H1 (cell line): ENCODE measurements around the gene FGF14. TPM values are rescaled to one million over a fixed set of nuclear protein-coding genes. Genes with fewer than 3 reads are reported as not detected.

Experiments
- CTCF ChIA-PET: fragments of 300-600 bp; sonication (Branson Sonifier 250); formaldehyde crosslinking; loops from one replicate; lab custom pipeline; 2021; ENCODE audit not compliant: partially characterized antibody; lab: Charles Lee
- POLR2A ChIA-PET: fragments of 300-600 bp; sonication (Branson Sonifier 250); formaldehyde crosslinking; loops from one replicate; lab custom pipeline; 2021; ENCODE audit warnings: inconsistent platforms; ENCODE audit not compliant: partially characterized antibody; lab: Charles Lee
- DNase-seq, 2 experiments: peaks; one replicate each; pipeline versions ENCODE4 v3.0.0 to v3.0.0-alpha.2; 2010 to 2022; ENCODE audit warnings: low spot score in 2 of 2, low read depth in 1 of 2, mixed read lengths in 1 of 2
- FAIRE-seq: peaks from 2 replicates; lab custom pipeline; 2011; peaks lifted over from hg19 to GRCh38; lab: Jason Lieb, UNC
- H2AFZ ChIP-seq: 2 replicates; pipeline ENCODE4 v1.8.1; 2012; ENCODE audit warnings: low read length, inconsistent platforms
- H2AK5ac ChIP-seq: 2 replicates; pipeline ENCODE4 v1.6.1; 2013; ENCODE audit warnings: low read depth, low read length
- H2BK120ac ChIP-seq: replicated peaks from 2 replicates; pipeline ENCODE3; 2013; ENCODE audit warnings: low read depth, low read length, inconsistent platforms
- H2BK12ac ChIP-seq: 2 replicates; pipeline ENCODE4 v1.6.1; 2013; ENCODE audit warnings: low read depth, low read length
- H2BK15ac ChIP-seq: 2 replicates; pipeline ENCODE4 v1.6.1; 2013; ENCODE audit warnings: low read length
- H2BK20ac ChIP-seq: 2 replicates; pipeline ENCODE4 v1.6.1; 2013; ENCODE audit warnings: low read length
- H2BK5ac ChIP-seq: 2 replicates; pipeline ENCODE4 v1.6.1; 2013; ENCODE audit warnings: low read depth, low read length
- H3K14ac ChIP-seq: 2 replicates; pipeline ENCODE4 v1.6.1; 2013; ENCODE audit warnings: inconsistent platforms; ENCODE audit not compliant: insufficient read length
- H3K18ac ChIP-seq: 2 replicates; pipeline ENCODE4 v1.6.1; 2013; ENCODE audit warnings: low read length; ENCODE audit errors: extremely low read depth
- H3K23ac ChIP-seq: 2 replicates; pipeline ENCODE4 v1.6.1; 2013; ENCODE audit warnings: inconsistent platforms; ENCODE audit not compliant: insufficient read length
- H3K23me2 ChIP-seq: 2 replicates; pipeline ENCODE4 v1.6.1; 2013; ENCODE audit warnings: low read depth, low read length
- H3K27ac ChIP-seq: 2 replicates; pipeline ENCODE4 v1.6.1; 2011; ENCODE audit warnings: low read depth, low read length, inconsistent platforms
- H3K27me3 ChIP-seq, 4 experiments: replicated peaks in 1 of 4; 1 replicate in 1 of 4; 2 replicates in 3 of 4; pipeline versions ENCODE4 v1.6.1 to v1.8.1; 2011 to 2013; ENCODE audit warnings: low read length in 3 of 4, mild to moderate bottlenecking in 3 of 4, inconsistent platforms in 2 of 4, mixed read lengths in 2 of 4, moderate library complexity in 1 of 4; ENCODE audit not compliant: control insufficient read depth in 3 of 4, insufficient read depth in 3 of 4; ENCODE audit errors: extremely low read depth in 1 of 4
- H3K36me3 ChIP-seq, 4 experiments: 2 replicates each; pipeline versions ENCODE4 v1.6.1 to v1.8.1; 2011 to 2013; ENCODE audit warnings: mild to moderate bottlenecking in 4 of 4, low read length in 3 of 4, moderate library complexity in 2 of 4, control low read depth in 1 of 4, inconsistent platforms in 1 of 4; ENCODE audit not compliant: insufficient read depth in 4 of 4, control insufficient read depth in 2 of 4
- H3K4ac ChIP-seq: replicated peaks from 2 replicates; pipeline ENCODE3; 2013; ENCODE audit warnings: low read length, low read depth, mixed read lengths, inconsistent platforms; ENCODE audit not compliant: insufficient read length
- H3K4me1 ChIP-seq, 4 experiments: replicated peaks in 1 of 4; 1 replicate in 1 of 4; 2 replicates in 3 of 4; pipeline versions ENCODE4 v1.6.1 to v1.8.1; 2011 to 2013; ENCODE audit warnings: low read length in 3 of 4, inconsistent platforms in 2 of 4, mixed read lengths in 1 of 4; ENCODE audit not compliant: insufficient read depth in 4 of 4, control insufficient read depth in 3 of 4
- H3K4me2 ChIP-seq, 2 experiments: 2 replicates each; pipeline versions ENCODE4 v1.6.1 to v1.8.1; 2011 to 2013; ENCODE audit warnings: low read depth in 2 of 2, low read length in 2 of 2, control low read depth in 1 of 2, inconsistent platforms in 1 of 2, mild to moderate bottlenecking in 1 of 2; ENCODE audit not compliant: insufficient read depth in 1 of 2
- H3K4me3 ChIP-seq, 4 experiments: fragments of 200-600, 300-600 bp in 1 of 4; sonication (generic), shearing (Covaris generic), sonication (Bioruptor Twin) in 1 of 4; 2 replicates each; pipeline versions ENCODE4 v1.5.1 to v1.8.1; 2011 to 2016; ENCODE audit warnings: low read length in 4 of 4, low read depth in 3 of 4, control low read depth in 2 of 4, inconsistent platforms in 2 of 4, mild to moderate bottlenecking in 2 of 4, mixed read lengths in 1 of 4, moderate library complexity in 1 of 4; ENCODE audit not compliant: insufficient read depth in 2 of 4; ENCODE audit errors: extremely low read depth in 1 of 4
- H3K56ac ChIP-seq: replicated peaks from 2 replicates; pipeline ENCODE3; 2013; ENCODE audit warnings: low read depth, mild to moderate bottlenecking, mixed read lengths, low read length, inconsistent platforms; ENCODE audit not compliant: insufficient read length
- H3K79me1 ChIP-seq: 2 replicates; pipeline ENCODE4 v1.6.1; 2013; ENCODE audit warnings: low read depth, low read length, control low read depth
- H3K79me2 ChIP-seq, 2 experiments: 2 replicates each; pipeline versions ENCODE4 v1.6.1 to v1.8.1; 2012 to 2013; ENCODE audit warnings: low read length in 2 of 2, mild to moderate bottlenecking in 2 of 2, inconsistent platforms in 1 of 2; ENCODE audit not compliant: insufficient read depth in 2 of 2, control insufficient read depth in 1 of 2
- H3K9ac ChIP-seq, 4 experiments: replicated peaks in 1 of 4; 1 replicate in 1 of 4; 2 replicates in 3 of 4; pipeline versions ENCODE4 v1.6.1 to v1.8.1; 2011 to 2013; ENCODE audit warnings: low read depth in 3 of 4, low read length in 3 of 4, control low read depth in 2 of 4, mild to moderate bottlenecking in 2 of 4, moderate library complexity in 2 of 4, inconsistent platforms in 1 of 4; ENCODE audit errors: extremely low read depth in 1 of 4
- H3K9me3 ChIP-seq, 2 experiments: 2 replicates each; pipeline versions ENCODE4 v1.6.1 to v1.8.1; 2012 to 2013; ENCODE audit warnings: mild to moderate bottlenecking in 2 of 2, moderate library complexity in 2 of 2, control low read depth in 1 of 2, inconsistent platforms in 1 of 2, low read depth in 1 of 2, low read length in 1 of 2, mixed read lengths in 1 of 2; ENCODE audit not compliant: insufficient read depth in 2 of 2
- H4K20me1 ChIP-seq, 2 experiments: replicated peaks in 1 of 2; 2 replicates each; pipeline versions ENCODE3 to v1.8.1; 2011 to 2013; ENCODE audit warnings: inconsistent platforms in 2 of 2, low read length in 2 of 2, mild to moderate bottlenecking in 1 of 2; ENCODE audit not compliant: insufficient read depth in 2 of 2, control insufficient read depth in 1 of 2
- H4K5ac ChIP-seq: 2 replicates; pipeline ENCODE4 v1.6.1; 2013; ENCODE audit warnings: low read length, low read depth, mixed read lengths, inconsistent platforms; ENCODE audit not compliant: insufficient read length
- H4K8ac ChIP-seq: 2 replicates; pipeline ENCODE4 v1.8.0; 2013; ENCODE audit warnings: mild to moderate bottlenecking, moderate library complexity, low read length, inconsistent platforms; ENCODE audit not compliant: insufficient read depth; ENCODE audit errors: extremely low read depth
- H4K91ac ChIP-seq: replicated peaks from 2 replicates; pipeline ENCODE3; 2013; ENCODE audit warnings: low read length, mixed read lengths, inconsistent platforms; ENCODE audit not compliant: insufficient read length
- CHD2 ChIP-seq: IDR thresholded peaks from 2 replicates; pipeline ENCODE4 v1.6.1; 2012; ENCODE audit warnings: low read length, improper control_type of control experiment
- PHF8 ChIP-seq: fragments of 200-600 bp; sonication (generic); conservative IDR thresholded peaks from 2 replicates; pipeline ENCODE4 v1.7.1; 2012; ENCODE audit warnings: low read depth, mild to moderate bottlenecking, inconsistent platforms, low read length, moderate library complexity
- WGBS, 2 experiments: shearing (Covaris generic) in 1 of 2; methylation state at CpG; one replicate each; pipeline versions ENCODE4 v1.1.6 to v1.1.7; 2013 to 2015; ENCODE audit warnings: low lambda C conversion rate in 2 of 2, mixed read lengths in 2 of 2, inconsistent platforms in 1 of 2, low coverage in 1 of 2, missing lambda C conversion rate in 1 of 2; ENCODE audit not compliant: insufficient replicate concordance in 2 of 2, insufficient coverage in 1 of 2, insufficient read length in 1 of 2; ENCODE audit errors: extremely low coverage in 1 of 2, missing lambda C conversion rate in 1 of 2; 5-methylcytosine and 5-hydroxymethylcytosine counted together
- polyA plus RNA-seq, 7 experiments: library from polyadenylated mRNA; depleted of rRNA in 3 of 7; stranded (reverse) in 5 of 7; unstranded in 2 of 7; fragments of >200 nt in 5 of 7; fragments of 200-250 nt in 2 of 7; gene quantifications; 1 replicate in 5 of 7; 2 replicates in 1 of 7; 4 replicates in 1 of 7; pipeline versions ENCODE4 v1.2.1 to v1.2.3, GENCODE V29; 2011 to 2013; ENCODE audit warnings: missing spikeins in 2 of 7, mixed read lengths in 2 of 7
- total RNA-seq: library from RNA; stranded (reverse); fragmentation: NEBNext Ultra II Directional; extraction: Animal tissue kit (Norgen Biotek cat#: 25700); gene quantifications from 2 replicates; pipeline ENCODE4 v1.2.1, GENCODE V29; 2021

FGF14 gene
- total and polyA plus RNA-seq, 2 of the 8 experiments (the other 6 are each of a cell fraction or from before 2014, with no cell fraction given): 0.05 to 0.58 TPM

- Histone ChIP-seq H4K20me1 (no peaks in the 10 kb centered on the region), H3K9me3 (no peaks in the 10 kb centered on the region), H4K91ac (no peak overlapping the region), H3K23me2 (no peaks in the 10 kb centered on the region), H3K4ac (no peak overlapping the region), H2BK12ac (no peak overlapping the region), H4K5ac (no peak overlapping the region), H3K56ac (no peak overlapping the region), H3K4me1 (no peaks in the 10 kb centered on the region), H4K8ac (no peak overlapping the region), H2AFZ (no peak overlapping the region), H3K79me2 (no peaks in the 10 kb centered on the region), H2BK20ac (no peak overlapping the region), H3K79me1 (no peaks in the 10 kb centered on the region), H3K27me3 (no peaks in the 10 kb centered on the region), H3K18ac (no peak overlapping the region), H3K4me2 (no peak overlapping the region), H3K9ac (no peak overlapping the region), H2BK15ac (no peak overlapping the region), H2BK5ac (no peak overlapping the region), H3K4me3 (no peak overlapping the region), H3K14ac (no peak overlapping the region), H3K23ac (no peak overlapping the region), H3K36me3 (no peaks in the 10 kb centered on the region), H2AK5ac (no peak overlapping the region), H3K27ac (no peak overlapping the region), H2BK120ac (no peak overlapping the region)
- POLR2A ChIA-PET: no interaction called here
- DNase-seq (no peak), FAIRE-seq (no peak)
- CTCF ChIA-PET: interaction anchor here (0.7 to 2.2 kb wide), 3 partner anchors 55 to 62 kb away, joined by 3 to 7 read pairs (median 4); no protein-coding TSS in a partner anchor
- 79% methylated on average over 3 of the region's 3 CpGs; no CpG with 5 or more reads in 1 of the 2 experiments for WGBS, 2 experiments
- TF ChIP-seq CHD2: no peak
- TF ChIP-seq PHF8: no peak
These were observed 399.6 kb downstream of the FGF14 start for GRCh38 chr13:102002287-102002686.
